GM12892 (cell line): ENCODE data around the gene DAZAP1.

Experiments
- DNase-seq: peaks from one replicate; pipeline ENCODE4 v3.0.0; 2011; ENCODE audit not compliant: insufficient read length
- FAIRE-seq: peaks from 2 replicates; lab custom pipeline; 2011; peaks lifted over from hg19 to GRCh38; lab: Jason Lieb, UNC
- POLR2A ChIP-seq: IDR thresholded peaks from 2 replicates; pipeline ENCODE4 v1.6.1; 2011; ENCODE audit warnings: low read depth, low read length, control low read depth
- POLR2AphosphoS5 ChIP-seq: IDR thresholded peaks from 2 replicates; pipeline ENCODE4 v1.6.1; 2011; ENCODE audit warnings: low read depth, low read length, control low read depth
- TAF1 ChIP-seq: IDR thresholded peaks from 2 replicates; pipeline ENCODE4 v1.6.1; 2011; ENCODE audit warnings: low read depth, mild to moderate bottlenecking, control low read depth, low read length, borderline replicate concordance

The DAZAP1 gene

DNA sequence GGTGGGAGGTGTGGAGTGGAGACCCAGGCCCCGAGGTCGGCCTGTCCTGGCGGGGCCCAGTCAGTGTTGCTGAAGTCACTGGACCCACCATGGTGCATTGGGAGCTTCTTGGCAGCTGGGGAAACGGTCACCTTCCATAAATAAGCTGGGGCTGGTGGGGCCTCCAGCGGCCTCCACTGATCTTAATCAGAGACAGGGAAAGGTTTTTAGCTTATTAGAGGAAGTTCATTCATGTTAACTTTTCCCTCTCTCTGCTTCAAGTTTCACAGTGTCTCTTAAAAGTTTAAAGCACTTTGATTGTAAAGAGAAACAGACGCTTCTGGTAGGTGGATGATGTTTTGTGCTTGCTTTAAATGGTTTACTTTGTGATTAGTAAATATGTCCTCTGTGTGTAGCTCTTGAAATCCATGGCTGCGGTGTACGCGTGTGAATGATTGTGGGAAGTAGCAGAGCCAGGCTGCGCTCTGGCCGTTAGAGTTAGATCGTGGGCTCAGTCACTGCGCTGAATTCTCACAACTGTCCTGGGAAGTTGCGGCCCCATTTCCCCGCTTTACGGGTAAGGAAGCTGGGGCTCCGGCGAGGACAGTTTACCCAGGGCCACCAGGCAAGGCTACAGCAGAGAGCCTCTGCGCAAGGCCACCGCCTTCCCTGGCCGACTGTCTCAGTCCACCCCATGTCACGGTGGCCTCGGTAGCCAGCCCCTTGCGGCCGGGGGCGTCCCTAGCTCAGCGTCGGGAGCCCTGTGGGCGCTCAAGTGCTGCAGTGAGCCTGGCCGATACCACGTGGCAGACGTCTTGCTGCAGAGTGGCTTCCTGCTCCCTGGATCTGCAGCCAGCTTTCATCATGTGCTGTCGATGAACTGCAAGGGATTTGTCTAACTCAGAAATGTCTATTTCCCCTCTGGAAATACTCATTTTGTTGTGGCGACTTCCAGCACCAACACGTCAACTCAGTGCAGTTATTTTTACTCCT, 40.2 kb upstream of the DAZAP1 start:
- FAIRE-seq (no peak), DNase-seq (no peak)
- TF ChIP-seq POLR2A (no peak), TAF1 (no peak), POLR2AphosphoS5 (no peak)

DNA sequence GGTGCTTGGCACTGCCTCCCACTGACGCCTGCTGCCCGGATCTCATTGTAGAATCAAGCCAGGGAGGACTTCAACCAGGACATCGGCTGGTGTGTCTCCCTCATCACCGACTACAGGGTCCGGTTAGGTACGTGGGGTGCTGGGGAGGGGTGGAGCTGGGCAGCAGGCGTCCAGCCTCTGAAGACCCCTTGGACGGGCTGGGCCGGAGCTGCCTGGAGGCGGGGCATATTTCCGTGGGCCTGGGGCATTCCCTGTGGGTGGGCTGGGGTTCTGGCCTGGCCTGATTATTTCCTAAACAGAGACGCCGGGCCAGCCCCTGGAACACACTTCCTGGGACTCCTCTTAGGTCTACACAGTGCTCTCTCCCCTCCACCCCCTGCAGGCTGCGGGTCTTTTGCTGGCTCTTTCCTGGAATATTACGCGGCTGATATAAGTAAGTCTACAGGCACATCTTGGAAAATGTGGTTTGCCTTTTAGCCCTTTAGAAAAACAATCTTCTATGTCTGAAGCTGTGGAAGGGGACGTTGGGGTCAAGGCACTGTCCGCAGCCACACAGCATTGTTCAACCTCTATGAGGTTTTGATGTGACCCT, 38.1 kb upstream of the DAZAP1 start:
- DNase-seq (no peak), FAIRE-seq (no peak)
- no peak for TF ChIP-seq POLR2AphosphoS5
- TF ChIP-seq TAF1, result no peak

DNA sequence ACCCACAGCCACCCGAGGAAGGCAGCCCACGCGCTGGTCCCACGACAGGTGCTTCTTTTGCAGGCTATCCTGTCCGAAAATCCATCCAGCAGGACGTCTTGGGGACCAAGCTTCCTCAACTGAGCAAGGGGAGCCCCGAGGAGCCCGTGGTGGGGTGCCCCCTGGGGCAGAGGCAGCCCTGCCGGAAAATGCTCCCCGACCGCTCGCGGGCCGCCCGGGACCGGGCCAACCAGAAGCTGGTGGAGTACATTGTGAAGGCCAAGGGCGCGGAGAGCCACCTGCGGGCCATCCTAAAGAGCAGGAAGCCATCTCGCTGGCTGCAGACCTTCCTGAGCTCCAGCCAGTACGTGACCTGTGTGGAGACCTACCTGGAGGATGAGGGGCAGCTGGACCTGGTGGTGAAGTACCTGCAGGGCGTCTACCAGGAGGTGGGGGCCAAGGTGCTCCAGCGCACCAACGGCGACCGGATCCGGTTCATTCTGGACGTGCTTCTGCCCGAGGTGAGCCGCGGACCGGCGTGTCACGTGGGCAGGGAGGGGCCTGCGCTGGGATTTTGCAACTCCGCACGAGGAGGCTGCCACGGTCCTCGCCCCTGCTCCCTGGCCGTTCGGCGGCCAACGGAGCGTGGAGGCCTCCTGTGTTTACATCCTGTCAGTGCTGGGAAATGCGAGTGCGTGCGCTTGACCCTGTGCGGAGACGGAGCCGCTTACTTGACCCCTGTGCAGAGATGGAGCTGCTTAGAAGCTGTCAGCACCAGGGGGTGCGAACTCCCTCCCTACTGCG, 36.6 kb upstream of the DAZAP1 start:
- FAIRE-seq, result no peak
- DNase-seq, result no peak
- no peak for TF ChIP-seq POLR2AphosphoS5
- no peak for TF ChIP-seq POLR2A
- TF ChIP-seq TAF1, result no peak

DNA sequence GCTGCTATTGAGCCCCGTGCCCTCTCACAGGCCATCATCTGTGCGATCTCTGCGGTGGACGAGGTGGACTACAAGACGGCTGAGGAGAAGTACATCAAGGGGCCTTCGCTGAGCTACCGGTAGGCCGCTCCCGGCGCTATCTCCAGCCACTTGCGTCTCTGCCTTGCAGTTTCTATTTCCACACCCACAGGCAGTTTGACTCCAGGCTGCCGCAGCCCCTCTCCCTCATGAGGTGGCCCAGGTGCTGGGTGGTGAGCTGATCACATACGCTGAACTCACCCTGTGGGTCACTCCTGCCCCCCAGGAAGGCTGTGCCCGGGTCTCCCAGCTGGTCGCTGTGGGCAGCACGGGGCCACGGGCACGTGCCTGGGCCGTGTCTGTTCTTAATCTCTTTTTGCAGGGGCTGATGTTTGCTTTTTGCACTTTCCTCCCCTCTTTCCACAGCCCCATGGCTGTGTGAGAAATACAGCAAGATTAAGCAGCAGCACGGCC, 34.3 kb upstream of the DAZAP1 start:
- FAIRE-seq, result no peak
- TF ChIP-seq TAF1, result no peak
- TF ChIP-seq POLR2A, result no peak
- TF ChIP-seq POLR2AphosphoS5, result no peak
- no peak for DNase-seq

DNA sequence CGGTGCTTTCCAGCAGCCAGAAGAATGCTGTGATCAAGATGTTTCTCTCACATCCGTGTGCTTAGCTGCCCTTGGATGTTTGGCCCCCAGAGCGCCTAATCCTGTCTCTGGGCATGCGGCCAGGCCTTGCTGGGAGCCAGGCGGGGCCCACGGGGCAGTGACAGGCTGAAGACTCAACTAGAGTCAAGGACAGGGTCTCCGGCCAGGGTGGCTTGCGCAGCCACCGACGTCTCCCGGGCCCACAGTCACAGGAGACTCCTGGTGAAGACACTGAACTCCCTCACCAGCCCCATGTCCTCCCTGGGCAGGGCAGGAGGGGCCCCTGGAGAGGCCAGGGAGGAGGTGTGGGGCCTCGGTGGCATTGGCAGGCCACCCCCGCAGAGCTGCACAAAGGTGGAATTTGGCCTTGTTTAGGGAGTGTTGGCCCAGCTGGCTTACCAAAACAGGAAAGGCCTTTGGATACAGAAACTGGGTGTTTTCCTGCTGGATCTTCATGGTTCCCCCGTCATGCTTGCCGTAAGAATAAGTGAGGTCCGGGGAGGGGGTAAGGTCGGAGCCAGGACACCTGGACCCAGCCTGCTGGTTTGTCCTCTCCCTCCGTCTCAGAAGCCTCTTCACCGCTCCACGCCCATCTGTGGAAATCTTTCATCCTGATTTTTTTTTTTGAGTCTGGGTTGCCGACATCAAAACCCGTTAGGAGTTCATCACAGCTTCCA, 33.7 kb upstream of the DAZAP1 start:
- FAIRE-seq, result no peak
- no peak for DNase-seq
- TF ChIP-seq POLR2A, result no peak
- no peak for TF ChIP-seq TAF1
- no peak for TF ChIP-seq POLR2AphosphoS5

DNA sequence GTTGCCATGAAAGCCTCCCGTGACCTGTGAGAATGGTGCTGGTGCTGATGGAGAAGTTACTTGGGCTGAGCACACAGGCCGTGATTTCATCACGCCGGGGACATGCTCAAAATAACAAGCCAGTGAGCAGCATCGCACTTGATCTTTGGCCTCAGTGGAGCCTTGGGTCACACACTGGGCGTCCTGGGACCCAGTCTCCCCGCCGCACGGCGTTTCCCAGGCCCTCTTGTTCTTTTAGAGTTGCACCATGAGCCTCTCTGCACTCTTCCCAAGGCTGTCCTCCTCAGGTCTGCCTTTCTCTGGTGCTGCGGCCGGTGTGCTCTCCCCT, 33.2 kb upstream of the DAZAP1 start:
- FAIRE-seq (no peak), DNase-seq (no peak)
- TF ChIP-seq TAF1, result no peak

DNA sequence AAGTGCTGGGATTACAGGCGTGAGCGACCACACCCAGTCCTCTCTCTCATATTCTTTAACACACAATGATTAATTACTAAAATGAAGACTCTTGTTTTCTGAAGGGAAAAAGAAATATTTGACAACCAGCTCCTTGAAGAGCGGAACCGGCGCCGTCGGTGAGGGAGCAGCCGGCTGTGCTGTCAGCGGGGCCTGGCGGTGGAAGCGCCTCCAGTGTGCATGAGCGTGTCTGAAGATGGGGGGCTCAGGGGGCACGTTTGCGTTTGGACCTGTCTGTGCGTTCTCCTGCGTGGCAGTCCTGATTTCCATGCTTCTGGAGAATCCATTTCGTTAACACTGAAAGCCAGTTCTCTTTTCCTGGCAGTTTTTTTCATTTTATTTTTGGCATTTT, 31.0 kb upstream of the DAZAP1 start:
- TF ChIP-seq POLR2A (no peak), TAF1 (no peak), POLR2AphosphoS5 (no peak)
- DNase-seq, result no peak
- FAIRE-seq, result no peak

DNA sequence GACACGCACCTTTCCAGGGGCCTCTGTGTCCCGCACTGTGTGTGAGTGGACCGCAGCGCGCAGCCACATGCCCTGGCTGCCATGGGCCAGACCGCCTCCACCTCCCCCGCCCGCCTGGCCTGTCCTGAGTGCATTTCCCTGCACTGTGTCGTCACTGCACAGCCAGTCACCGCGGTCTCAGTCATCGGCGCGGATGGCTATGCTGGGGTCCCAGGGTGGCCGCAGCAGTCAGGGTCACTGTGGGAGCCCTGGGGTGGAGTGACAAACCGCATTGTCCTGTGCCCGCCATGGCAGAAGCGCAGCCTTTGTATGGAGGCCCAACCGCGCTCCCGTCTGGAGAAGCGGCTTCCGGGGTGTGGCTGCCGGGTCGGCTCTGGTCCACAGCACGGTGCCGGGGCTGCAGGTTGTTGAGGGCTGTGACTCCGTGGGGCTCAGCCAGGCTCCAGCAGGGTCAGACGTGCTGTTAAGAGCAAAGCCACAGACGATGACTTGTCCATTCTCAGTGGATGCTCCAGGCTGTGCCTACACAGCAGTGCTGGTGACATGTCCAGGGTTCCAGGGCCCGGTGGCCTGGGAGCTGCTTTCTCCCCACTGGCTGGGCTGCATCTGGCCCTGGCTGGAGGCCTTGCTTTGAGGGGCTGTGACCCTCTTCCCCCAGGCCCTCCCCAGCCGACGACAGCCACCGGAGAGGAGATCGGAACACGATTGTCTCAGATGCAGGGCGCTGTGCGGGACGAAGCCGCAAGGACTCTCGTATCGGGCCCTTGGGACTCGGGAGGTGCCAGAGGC, 30.0 kb upstream of the DAZAP1 start:
- DNase-seq (no peak), FAIRE-seq (no peak)
- TF ChIP-seq TAF1 (no peak), POLR2AphosphoS5 (no peak), POLR2A (no peak)

DNA sequence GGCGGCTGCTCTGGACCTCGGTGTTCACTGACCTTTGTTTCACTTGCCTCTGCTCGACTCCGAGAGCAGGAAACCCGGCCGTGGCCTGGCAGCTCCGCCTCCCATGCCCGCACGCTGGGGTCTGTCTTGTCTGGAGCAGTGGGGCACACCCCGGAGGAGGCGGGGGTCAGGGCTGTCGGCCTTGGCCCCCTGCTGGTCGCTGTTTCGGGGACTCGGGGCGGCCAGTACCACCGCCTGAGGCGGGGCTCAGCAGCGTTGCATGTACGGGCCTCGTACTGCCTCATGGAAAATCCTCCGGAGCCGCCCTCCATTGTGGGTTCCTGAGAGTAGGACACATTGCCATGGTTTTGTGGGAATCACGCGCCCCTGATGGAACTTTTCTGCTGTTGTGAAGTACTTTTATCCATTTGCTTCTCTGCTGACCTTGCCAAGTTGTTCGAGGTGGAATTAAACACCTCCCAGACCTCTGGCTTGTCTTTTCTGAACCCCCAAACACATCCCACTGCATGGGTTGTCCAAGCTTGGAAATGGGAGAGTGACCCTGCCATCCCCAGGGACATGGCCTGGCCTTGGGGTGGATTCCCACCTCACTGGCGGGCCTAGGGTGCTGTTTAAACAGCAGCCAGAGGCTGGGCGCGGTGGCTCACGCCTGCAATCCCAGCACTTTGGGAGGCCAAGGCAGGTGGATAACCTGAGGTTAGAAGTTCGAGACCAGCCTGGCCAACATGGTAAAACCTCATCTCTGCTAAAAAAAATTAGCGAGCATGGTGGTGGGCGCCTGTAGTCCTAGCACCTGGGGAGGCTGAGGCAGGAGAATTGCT, 29.2 kb upstream of the DAZAP1 start:
- FAIRE-seq (no peak), DNase-seq (no peak)
- no peak for TF ChIP-seq POLR2A
- no peak for TF ChIP-seq POLR2AphosphoS5
- TF ChIP-seq TAF1, result no peak
